ENCODE measurements around the gene OGFOD3. TPM values are rescaled to one million over a fixed set of nuclear protein-coding genes. Genes with fewer than 3 reads are reported as not detected.
A peak's percentile ranks its signal among the peaks of the same experiment; 100 is the strongest.
"Not testable (repeated sequence)": the region's sequence is repeated elsewhere in the genome, so short reads cannot be mapped to it uniquely, and the experiment has no call there.

The OGFOD3 gene
- total RNA-seq, 2 experiments from 2014 or later = 22.0 to 25.0 TPM

DNA sequence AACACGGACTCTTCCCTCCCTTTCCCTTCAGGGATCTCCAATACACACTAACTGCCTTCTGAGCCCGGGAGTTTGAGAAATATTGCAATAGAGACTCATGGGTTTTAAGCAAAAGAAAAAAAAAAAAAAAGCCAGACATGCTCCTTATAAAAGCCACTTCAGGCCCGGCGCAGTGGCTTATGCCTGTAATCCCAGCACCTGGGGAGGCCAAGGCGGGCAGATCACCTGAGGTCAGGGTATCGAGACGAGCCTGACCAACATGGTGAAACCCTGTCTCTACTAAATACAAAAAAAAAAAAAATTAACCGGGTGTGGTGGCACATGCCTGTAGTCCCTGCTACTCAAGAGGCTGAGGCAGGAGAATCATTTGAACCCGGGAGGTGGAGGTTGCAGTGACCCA, 2.6 kb downstream of the OGFOD3 start:
- Mint-ChIP-seq H3K27ac (no peak overlapping the region), H3K4me1 (ENCODE audit: low read depth) (peaks cover 26% of the 10 kb centered on the region), H3K36me3 (ENCODE audit: low read depth) (peaks cover 12% of the 10 kb centered on the region), H3K9me3 (no peaks in the 10 kb centered on the region), H3K27me3 (no peaks in the 10 kb centered on the region), H3K4me3 (no peak overlapping the region)
- CTCF ChIA-PET = interaction anchor here (1.8 to 3.2 kb wide), 2 partner anchors 16 to 66 kb away, joined by 4 to 14 read pairs; no protein-coding TSS in a partner anchor
- TF ChIP-seq CTCF (IDR thresholded peaks at IDR 0.05) = no peak
- ATAC-seq (no peak), DNase-seq (no peak)
- intact Hi-C loops (cut with micrococcal nuclease) = no loop called here
- POLR2A ChIA-PET = interaction anchor here (4.2 kb wide), 1 partner anchor 34 kb away, joined by 20 read pairs; no protein-coding TSS in a partner anchor

GRCh38 chr17:82415336-82415735, 3.0 kb downstream of the OGFOD3 start:
- ChIA-PET POLR2A (interaction anchor here (0.8 to 1.5 kb wide), 2 partner anchors 15 to 21 kb away, joined by 3 to 4 read pairs; no protein-coding TSS in a partner anchor), CTCF (interaction anchor here (1.5 to 3.2 kb wide), 3 partner anchors 12 to 65 kb away, joined by 3 to 14 read pairs (median 4); no protein-coding TSS in a partner anchor)
- Mint-ChIP-seq H3K4me1 (ENCODE audit: low read depth) (peaks cover 26% of the 10 kb centered on the region), H3K36me3 (ENCODE audit: low read depth) (peaks cover 11% of the 10 kb centered on the region), H3K9me3 (no peaks in the 10 kb centered on the region), H3K4me3 (no peak overlapping the region), H3K27me3 (no peaks in the 10 kb centered on the region), H3K27ac (no peak overlapping the region)
- TF ChIP-seq CTCF (IDR thresholded peaks at IDR 0.05) = no peak
- intact Hi-C loops (cut with micrococcal nuclease) = no loop called here
- no peak for DNase-seq
- ATAC-seq = no peak

DNA sequence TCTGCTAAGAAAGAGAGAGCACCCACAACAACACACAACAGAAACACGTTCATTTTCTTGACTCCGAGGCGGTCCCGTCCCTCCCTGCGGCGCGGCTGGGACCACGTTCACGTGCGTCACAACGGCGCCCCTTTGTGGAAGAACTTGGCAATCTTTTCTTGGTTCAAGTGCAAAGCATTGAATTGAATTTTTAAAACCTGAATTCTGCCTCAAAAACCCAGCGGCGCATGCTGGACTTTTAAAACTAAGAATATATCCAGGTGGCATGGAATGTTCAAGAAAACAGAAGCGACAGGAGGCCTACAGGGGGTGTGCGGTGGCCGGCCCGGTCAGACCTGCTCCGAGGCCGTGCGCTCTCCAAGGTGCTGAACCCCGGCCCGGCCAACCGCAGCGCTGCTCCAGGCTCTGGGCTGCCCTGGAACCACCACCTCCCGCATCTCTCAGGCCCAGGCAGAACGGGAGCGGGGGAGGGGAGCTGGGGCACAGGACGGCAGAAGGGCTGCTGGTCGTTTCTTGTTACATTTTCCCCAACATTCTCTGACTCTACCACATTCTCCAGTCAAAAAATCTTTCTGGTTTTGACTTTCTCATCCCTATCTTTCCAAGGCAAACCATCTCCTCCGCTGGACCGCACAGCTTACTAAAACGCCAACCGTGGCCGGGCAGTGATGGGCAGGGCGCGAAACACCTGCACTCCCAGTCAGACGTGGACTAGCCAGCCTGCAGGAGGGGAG, 3.7 kb downstream of the OGFOD3 start:
- H3K36me3 Mint-ChIP-seq (ENCODE audit: low read depth) = peaks cover 6% of the 10 kb centered on the region
- ChIA-PET CTCF (interaction anchor here (0.9 to 3.2 kb wide), 9 partner anchors 8 to 179 kb away, joined by 3 to 14 read pairs (median 4); no protein-coding TSS in a partner anchor), POLR2A (interaction anchor here (0.8 to 1.5 kb wide), 2 partner anchors 15 to 21 kb away, joined by 3 to 4 read pairs; no protein-coding TSS in a partner anchor)

GRCh38 chr17:82412535-82413520, 5.6 kb downstream of the OGFOD3 start:
- Mint-ChIP-seq H3K9me3 (no peaks in the 10 kb centered on the region), H3K4me3 (no peak overlapping the region), H3K27ac (no peak overlapping the region), H3K27me3 (no peaks in the 10 kb centered on the region), H3K36me3 (ENCODE audit: low read depth) (peaks cover 9% of the 10 kb centered on the region), H3K4me1 (ENCODE audit: low read depth) (peaks cover 14% of the 10 kb centered on the region)
- ChIA-PET CTCF (interaction anchor here (1.2 to 3.2 kb wide), 4 partner anchors 46 to 177 kb away, joined by 3 to 14 read pairs (median 4); no protein-coding TSS in a partner anchor), POLR2A (no interaction called here)
- TF ChIP-seq CTCF (IDR thresholded peaks at IDR 0.05) = no peak
- intact Hi-C loops (cut with micrococcal nuclease) = loop anchor here (5.0 kb wide), 1 partner anchor 61 kb away; no protein-coding TSS in a partner anchor
- no peak for ATAC-seq
- no peak for DNase-seq

More for the DNA sequence above, 3.7 kb downstream of the OGFOD3 start:
- Mint-ChIP-seq H3K4me1 (ENCODE audit: low read depth) (peaks cover 21% of the 10 kb centered on the region), H3K4me3 (no peak overlapping the region), H3K27ac (no peak overlapping the region), H3K9me3 (no peaks in the 10 kb centered on the region), H3K27me3 (no peaks in the 10 kb centered on the region)
- intact Hi-C loops (cut with micrococcal nuclease) = loop anchor here (5.0 kb wide), 1 partner anchor 62 kb away; no protein-coding TSS in a partner anchor
- ATAC-seq (peak; percentile 20), DNase-seq (peak; percentile 86)
- peak; percentile 87 for TF ChIP-seq CTCF (IDR thresholded peaks at IDR 0.05)

- DNase-seq, H3K27me3 Mint-ChIP-seq, CTCF ChIA-PET, H3K27ac Mint-ChIP-seq, POLR2A ChIA-PET, H3K4me3 Mint-ChIP-seq, H3K9me3 Mint-ChIP-seq, ATAC-seq: not testable (repeated sequence)
- intact Hi-C loops (cut with micrococcal nuclease) = loop anchor here (5.0 kb wide), 1 partner anchor 60 kb away; no protein-coding TSS in a partner anchor
- H3K4me1 Mint-ChIP-seq (ENCODE audit: low read depth) = peaks cover 18% of the 10 kb centered on the region
- peaks cover 11% of the 10 kb centered on the region for H3K36me3 Mint-ChIP-seq (ENCODE audit: low read depth)
Observed at GRCh38 chr17:82412081-82412480, 6.3 kb downstream of the OGFOD3 start.

Measured in activated CD8-positive, alpha-beta T cell treated with anti-CD3 and anti-CD28 coated beads for 36 hours (primary cell).